Measurements from ENCODE around the gene ANKRD34C.

The ANKRD34C gene

DNA sequence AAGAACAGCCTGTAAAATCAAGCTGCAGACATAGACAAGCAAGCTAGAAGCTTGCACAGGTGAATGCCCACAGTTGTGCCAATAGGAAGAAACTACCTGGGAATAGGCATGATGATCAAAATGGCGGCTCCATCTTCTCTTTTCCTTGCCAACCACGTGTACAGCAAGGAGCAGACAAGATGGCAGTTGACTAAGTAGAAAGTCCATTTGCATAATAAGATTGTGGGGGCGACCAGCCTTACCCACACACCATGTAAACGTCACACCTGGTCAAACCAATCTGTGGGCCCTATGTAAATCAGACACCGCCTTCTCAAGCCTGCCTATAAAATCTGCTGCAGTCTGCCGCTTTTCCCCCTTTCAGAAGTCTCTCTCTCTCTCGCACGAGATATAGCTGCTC, 25.1 kb upstream of the ANKRD34C start:
- TF ChIP-seq, protein P1, sequence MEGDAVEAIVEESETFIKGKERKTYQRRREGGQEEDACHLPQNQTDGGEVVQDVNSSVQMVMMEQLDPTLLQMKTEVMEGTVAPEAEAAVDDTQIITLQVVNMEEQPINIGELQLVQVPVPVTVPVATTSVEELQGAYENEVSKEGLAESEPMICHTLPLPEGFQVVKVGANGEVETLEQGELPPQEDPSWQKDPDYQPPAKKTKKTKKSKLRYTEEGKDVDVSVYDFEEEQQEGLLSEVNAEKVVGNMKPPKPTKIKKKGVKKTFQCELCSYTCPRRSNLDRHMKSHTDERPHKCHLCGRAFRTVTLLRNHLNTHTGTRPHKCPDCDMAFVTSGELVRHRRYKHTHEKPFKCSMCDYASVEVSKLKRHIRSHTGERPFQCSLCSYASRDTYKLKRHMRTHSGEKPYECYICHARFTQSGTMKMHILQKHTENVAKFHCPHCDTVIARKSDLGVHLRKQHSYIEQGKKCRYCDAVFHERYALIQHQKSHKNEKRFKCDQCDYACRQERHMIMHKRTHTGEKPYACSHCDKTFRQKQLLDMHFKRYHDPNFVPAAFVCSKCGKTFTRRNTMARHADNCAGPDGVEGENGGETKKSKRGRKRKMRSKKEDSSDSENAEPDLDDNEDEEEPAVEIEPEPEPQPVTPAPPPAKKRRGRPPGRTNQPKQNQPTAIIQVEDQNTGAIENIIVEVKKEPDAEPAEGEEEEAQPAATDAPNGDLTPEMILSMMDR (IDR thresholded peaks at IDR 0.05; ENCODE audit: low read depth, low read length, missing control alignments): no peak
- no peak for DNase-seq (ENCODE audit: extremely low read depth, low read depth)
- H3K4me3 ChIP-seq (replicated peaks; ENCODE audit: low read depth, low read length): no peak overlapping the region

DNA sequence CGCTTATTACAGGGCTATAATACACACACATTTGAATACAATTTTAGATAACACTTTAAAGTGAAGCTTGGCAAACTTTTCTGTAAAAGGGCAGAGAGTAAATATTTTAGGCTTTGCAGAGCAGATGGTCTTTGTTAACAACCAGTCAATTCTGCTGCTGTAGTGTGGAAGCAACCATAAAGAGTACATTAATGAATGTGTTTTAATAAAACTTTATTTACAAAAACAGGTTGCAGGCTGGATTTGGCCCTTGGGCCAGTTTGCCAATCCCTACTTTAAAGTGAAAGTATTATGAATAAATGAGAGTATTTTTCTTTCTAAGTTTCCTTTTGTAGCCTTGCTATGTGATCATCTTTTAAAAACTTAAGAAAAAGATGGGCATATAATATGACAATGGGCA, 20.7 kb upstream of the ANKRD34C start:
- no peak for DNase-seq (ENCODE audit: extremely low read depth, low read depth)
- TF ChIP-seq, protein P1 (IDR thresholded peaks at IDR 0.05; ENCODE audit: low read depth, low read length, missing control alignments): no peak
- no peak overlapping the region for H3K4me3 ChIP-seq (replicated peaks; ENCODE audit: low read depth, low read length)

DNA sequence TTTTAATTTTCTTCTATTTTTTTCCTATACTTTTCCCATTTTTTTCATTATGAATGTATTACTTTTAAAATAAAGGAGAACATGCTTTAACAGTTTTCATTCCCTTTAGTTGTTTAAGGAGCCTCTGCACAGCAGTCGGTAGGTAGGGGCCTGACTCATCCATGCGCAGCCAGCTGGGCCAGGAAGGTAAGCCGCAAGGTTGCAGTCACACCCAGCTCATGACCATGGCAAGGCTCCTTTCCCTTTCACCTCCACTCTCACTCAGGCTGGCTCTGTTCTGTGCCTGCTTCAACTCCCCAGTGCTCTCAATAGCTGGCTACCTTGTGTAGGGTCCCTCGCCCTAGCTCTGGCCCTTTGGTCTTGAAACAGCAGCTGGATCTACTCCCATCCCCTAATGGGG, 17.4 kb upstream of the ANKRD34C start:
- TF ChIP-seq, protein P1 (IDR thresholded peaks at IDR 0.05; ENCODE audit: low read depth, low read length, missing control alignments): no peak
- H3K4me3 ChIP-seq (replicated peaks; ENCODE audit: low read depth, low read length): no peak overlapping the region
- DNase-seq (ENCODE audit: extremely low read depth, low read depth): no peak

DNA sequence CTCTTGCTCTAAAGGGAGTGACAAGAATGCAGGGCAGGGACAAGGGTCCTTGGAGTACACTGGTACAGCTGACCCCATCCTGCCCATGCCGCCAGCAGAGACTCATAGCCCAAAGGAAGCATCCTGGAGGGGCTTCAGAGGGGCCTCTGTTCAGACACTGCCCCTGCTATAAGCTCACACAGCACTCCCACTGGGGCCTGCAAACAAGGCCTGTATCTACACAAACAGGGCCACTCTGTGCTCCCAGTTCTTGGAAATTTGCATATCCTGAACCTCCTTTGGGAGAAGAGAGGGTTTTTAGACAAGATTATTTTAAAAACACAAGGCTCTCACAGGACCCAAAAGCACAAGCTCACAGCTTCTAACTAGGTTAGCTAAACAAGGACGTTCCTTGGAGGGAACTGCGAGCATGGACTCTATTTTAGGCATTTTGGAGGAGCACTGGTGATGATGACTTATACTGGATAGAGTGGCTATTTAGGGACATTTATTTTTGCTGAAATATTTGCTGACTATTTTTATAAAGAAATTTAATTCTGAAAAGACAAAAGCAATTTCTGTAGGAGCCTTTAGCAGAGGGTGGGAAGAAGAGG, 16.4 kb upstream of the ANKRD34C start:
- no peak for DNase-seq (ENCODE audit: extremely low read depth, low read depth)
- TF ChIP-seq, protein P1 (IDR thresholded peaks at IDR 0.05; ENCODE audit: low read depth, low read length, missing control alignments): no peak
- no peak overlapping the region for H3K4me3 ChIP-seq (replicated peaks; ENCODE audit: low read depth, low read length)

DNA sequence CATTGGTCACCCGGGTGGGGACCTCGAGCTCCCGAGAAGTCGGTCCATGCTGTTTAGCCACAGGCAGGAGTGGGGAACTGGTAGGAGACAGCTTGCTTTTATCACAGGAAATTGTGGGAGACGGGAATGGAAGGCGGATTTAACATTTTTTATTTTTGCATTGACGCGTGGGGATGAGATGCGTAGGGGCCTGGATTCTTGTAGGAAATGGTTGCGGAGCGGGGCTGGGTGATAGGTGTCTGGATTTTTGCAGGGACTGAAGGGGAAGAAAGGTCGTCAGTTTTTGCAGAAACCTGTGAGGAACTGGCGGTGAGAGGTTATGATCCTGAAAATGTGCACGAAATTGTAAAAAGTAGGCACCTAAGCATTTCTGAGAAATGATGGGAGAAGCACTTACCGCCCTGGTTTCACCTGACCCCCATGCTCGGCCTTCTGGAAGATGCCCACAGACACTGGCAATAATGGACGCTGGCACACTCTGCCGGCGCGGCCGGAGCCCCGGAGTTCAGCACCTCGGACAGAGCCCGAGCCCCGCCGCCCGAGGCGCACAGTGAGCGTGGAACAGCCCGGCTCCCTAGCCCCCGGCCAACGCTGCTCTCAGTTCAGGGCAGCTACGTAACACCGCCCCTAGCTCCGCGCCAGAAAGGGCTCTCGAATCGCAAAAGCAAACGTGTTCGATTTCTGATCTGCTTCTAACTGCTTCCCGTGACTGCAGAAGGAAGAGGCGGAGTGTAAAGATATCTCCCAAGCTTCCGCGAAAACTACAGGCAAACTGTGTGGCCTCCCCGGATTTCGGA, 928 bp downstream of the ANKRD34C start:
- H3K4me3 ChIP-seq (replicated peaks; ENCODE audit: low read depth, low read length): no peak overlapping the region
- TF ChIP-seq, protein P1 (IDR thresholded peaks at IDR 0.05; ENCODE audit: low read depth, low read length, missing control alignments): no peak
- DNase-seq (ENCODE audit: extremely low read depth, low read depth): no peak

DNA sequence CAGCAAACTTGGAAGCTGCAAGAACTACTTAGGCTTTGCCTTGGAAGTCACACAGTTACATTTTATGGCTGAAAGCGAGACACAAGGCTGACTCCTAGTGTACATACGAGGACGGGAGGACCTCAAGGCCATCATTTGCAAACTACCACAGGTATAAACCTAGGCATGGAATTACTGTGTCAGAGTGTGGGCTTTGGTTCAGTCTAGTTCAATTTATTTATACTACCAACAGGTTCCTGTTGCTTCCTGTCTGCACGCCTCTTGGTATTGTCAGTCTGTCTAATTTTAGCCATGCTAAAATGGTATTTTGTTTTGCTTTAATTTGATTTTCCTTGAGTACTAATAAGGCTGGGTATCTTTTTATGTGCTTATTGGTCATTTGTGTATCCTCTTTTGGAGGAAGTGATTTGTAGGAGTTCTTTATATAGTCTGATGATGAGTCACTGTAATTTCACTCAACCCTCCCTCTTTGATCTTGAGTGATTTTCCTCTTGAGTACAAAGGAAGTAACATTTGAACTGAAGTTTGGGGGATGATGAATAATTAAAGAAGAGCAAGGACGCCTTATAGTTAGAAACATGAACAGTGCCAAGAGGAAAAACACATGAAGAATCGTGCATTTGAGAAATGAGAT, 8.2 kb downstream of the ANKRD34C start:
- H3K4me3 ChIP-seq (replicated peaks; ENCODE audit: low read depth, low read length): no peak overlapping the region
- DNase-seq (ENCODE audit: extremely low read depth, low read depth): no peak
- TF ChIP-seq, protein P1 (IDR thresholded peaks at IDR 0.05; ENCODE audit: low read depth, low read length, missing control alignments): no peak

Measured in HFF-Myc (cell line).